Activated naive CD4-positive, alpha-beta T cell treated with anti-CD3 and anti-CD28 coated beads, Interleukin-2, amount 50 U/mL, for 72 hours (primary cell): Measurements from ENCODE around the gene GPC4. TPM values are rescaled to one million over a fixed set of nuclear protein-coding genes. Genes with fewer than 3 reads are reported as not detected.

Source experiments
- ATAC-seq, 2 donors: fragments of 150-1000 bp; cut with Tn5 transposase; 2 replicates each; pipeline ENCODE4 v1.10.0; 2021; ENCODE audit warnings: mild to moderate bottlenecking in 2 of 2, moderate library complexity in 2 of 2
- DNase-seq, 2 donors: peaks; one replicate each; pipeline ENCODE4 v3.0.0; 2021 to 2022; ENCODE audit warnings: low spot score in 2 of 2
- H3K27ac Mint-ChIP-seq, 2 donors: one replicate each; pipeline ENCODE4 v1.8.0; 2022; ENCODE audit warnings: mild to moderate bottlenecking in 2 of 2, mixed read lengths in 2 of 2
- H3K36me3 Mint-ChIP-seq, 2 donors: one replicate each; pipeline ENCODE4 v1.8.0; 2022; ENCODE audit warnings: mixed read lengths in 2 of 2
- H3K9me3 Mint-ChIP-seq, 2 donors: one replicate each; pipeline ENCODE4 v1.8.0; 2022; ENCODE audit warnings: mixed read lengths in 2 of 2
- total RNA-seq, 2 donors: library from RNA; stranded (reverse); gene quantifications; one replicate each; pipeline ENCODE4 v1.2.3, GENCODE V29; 2022

GPC4 gene
- total RNA-seq, 2 donors from 2014 or later = 0.27 TPM; not detected in 1

DNA sequence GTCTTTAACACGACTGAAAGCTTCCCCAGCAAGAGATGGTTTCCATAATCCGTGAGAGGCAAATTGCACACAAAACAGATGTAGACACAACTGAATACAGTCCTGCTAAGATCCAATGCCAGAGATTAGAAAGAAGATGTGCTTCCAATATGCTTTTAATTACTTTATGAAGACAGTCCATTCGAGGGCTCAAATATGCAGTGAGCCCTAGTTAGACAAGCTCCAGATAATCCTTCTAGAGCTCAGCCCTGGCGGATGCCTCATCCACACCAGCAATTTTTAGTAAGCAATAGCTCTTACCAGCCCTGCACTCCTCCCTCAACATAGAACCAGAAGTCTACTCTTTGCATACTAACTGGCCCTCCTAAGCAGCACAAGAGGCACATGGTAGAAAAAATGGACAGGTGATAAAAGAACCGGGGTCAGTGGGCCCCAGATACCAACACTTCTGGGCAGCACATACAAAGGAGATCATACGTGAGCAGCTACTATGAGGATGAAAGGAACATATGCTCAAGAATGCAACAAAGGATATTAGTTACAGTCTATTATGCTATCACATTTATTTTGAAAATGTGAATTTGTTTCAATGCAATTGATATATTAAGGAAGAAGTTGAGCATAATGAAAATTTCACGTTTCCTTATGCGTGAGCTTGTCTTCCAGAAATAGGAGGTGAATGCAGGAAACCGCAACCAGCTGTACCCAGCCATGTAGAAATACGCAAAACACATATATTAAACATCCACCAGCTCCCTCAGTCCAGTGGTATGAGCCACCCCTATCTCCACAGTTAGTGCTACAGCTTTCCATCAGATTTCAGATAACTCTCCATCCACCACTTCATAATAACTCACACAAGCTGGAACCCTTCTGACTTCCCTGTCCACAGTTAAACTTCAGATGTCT, 34.3 kb downstream of the GPC4 start:
- ATAC-seq = no peak
- H3K9me3 Mint-ChIP-seq = no peaks in the 10 kb centered on the region
- no peaks in the 10 kb centered on the region for H3K36me3 Mint-ChIP-seq
- no peak overlapping the region for H3K27ac Mint-ChIP-seq
- no peak for DNase-seq

GRCh38 chrX:133376422-133376821, 38.9 kb downstream of the GPC4 start:
- Mint-ChIP-seq H3K9me3 (no peaks in the 10 kb centered on the region), H3K27ac (no peak overlapping the region), H3K36me3 (no peaks in the 10 kb centered on the region)
- no peak for ATAC-seq
- DNase-seq = no peak

GRCh38 chrX:133375615-133376340, 39.5 kb downstream of the GPC4 start:
- H3K36me3 Mint-ChIP-seq = no peaks in the 10 kb centered on the region
- ATAC-seq (no peak), DNase-seq (no peak)
- no peak overlapping the region for H3K27ac Mint-ChIP-seq
- no peaks in the 10 kb centered on the region for H3K9me3 Mint-ChIP-seq

DNA sequence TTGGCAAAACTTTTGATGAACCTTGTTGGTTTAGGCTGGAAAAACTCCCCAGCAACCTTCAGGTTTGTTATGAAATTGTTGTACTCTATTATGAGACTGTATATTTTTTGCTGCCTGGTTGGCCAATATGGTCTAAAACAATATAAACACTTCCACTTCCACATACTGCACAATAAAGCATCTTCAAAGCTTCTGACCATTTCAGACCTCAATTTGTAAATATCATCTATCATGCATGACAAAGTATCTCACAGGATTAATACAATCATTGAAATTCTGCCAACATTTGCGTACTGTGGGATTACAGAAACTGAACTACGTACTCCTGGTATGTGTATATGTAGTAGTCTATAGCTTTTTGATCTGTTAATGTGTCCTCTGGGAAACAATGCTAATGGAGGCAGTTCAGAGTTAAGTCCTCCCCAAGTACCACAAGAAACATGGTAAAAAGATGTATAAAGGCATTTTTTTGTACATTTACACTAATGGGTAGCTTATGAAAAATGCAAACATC, 40.4 kb downstream of the GPC4 start:
- DNase-seq = no peak
- no peak overlapping the region for H3K27ac Mint-ChIP-seq
- no peak for ATAC-seq
- no peaks in the 10 kb centered on the region for H3K9me3 Mint-ChIP-seq
- no peaks in the 10 kb centered on the region for H3K36me3 Mint-ChIP-seq

DNA sequence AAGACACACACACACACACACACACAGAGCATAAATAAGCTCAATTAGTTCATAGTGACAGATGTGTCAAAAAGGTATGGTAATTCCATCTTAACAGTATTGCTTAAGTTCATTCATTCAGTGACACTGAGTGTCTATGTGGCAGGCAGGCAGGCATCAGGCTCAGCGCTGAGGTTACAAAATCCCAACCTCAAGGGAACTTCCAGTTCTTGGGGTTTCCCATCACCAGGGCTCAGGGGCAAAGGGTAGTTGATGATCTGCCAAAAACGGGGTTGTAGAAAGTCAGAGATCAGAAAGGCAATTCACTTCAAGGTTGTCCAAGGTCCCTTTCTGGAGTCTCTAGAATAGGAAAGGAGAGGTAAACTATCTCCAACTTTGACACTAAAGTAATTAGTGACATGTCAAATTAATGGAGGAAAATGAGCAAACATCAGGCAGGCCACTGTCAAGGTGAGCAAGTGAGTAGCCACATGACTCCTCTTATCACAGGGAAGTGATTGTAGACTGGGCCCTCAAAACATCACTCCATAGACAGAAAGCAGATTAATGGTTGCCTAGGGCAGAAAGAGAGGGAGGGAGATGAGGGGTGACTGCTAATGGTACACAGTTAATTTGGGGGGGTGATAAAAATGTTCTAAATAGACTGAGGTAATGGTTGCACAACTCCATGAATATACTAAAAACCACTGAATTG, 41.8 kb downstream of the GPC4 start:
- Mint-ChIP-seq H3K27ac (no peak overlapping the region), H3K36me3 (no peaks in the 10 kb centered on the region), H3K9me3 (no peaks in the 10 kb centered on the region)
- ATAC-seq = no peak
- DNase-seq = no peak

DNA sequence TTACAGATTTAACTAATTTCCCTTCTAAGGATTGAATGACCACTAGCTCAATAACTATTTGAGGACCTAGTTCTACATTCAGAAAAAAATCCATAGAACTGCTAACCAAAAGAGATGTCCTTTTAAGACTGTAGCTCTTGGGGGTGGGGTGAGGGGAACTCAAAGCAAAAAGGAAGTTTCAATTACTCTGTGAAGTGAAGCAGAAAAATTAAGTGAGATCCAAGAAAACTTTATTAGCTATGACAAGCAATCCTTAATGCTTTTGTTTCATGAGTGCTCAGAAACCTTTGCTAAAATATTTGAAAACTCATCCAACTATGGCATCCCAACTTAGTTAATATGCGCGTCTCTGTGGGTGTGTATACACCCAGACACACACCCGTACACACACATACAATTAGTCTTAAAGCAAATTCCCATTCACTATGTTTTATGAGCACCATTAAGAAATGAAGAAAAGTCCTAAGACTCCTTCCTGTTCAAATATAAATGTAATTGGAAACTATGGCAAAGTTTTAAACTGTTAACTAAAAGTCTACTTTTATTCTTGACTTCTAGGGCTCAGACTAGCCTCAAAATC, 44.5 kb downstream of the GPC4 start:
- Mint-ChIP-seq H3K36me3 (no peaks in the 10 kb centered on the region), H3K27ac (no peak overlapping the region)

GRCh38 chrX:133369065-133369464, 46.2 kb downstream of the GPC4 start:
- no peaks in the 10 kb centered on the region for H3K9me3 Mint-ChIP-seq
- DNase-seq = no peak
- ATAC-seq = no peak
- H3K27ac Mint-ChIP-seq = no peak overlapping the region
- no peaks in the 10 kb centered on the region for H3K36me3 Mint-ChIP-seq

More for the DNA sequence above, 44.5 kb downstream of the GPC4 start:
- DNase-seq (no peak), ATAC-seq (no peak)
- no peaks in the 10 kb centered on the region for H3K9me3 Mint-ChIP-seq

GRCh38 chrX:133366735-133367134, 48.6 kb downstream of the GPC4 start:
- DNase-seq (no peak), ATAC-seq (no peak)
- Mint-ChIP-seq H3K27ac (no peak overlapping the region), H3K36me3 (no peaks in the 10 kb centered on the region), H3K9me3 (no peaks in the 10 kb centered on the region)

DNA sequence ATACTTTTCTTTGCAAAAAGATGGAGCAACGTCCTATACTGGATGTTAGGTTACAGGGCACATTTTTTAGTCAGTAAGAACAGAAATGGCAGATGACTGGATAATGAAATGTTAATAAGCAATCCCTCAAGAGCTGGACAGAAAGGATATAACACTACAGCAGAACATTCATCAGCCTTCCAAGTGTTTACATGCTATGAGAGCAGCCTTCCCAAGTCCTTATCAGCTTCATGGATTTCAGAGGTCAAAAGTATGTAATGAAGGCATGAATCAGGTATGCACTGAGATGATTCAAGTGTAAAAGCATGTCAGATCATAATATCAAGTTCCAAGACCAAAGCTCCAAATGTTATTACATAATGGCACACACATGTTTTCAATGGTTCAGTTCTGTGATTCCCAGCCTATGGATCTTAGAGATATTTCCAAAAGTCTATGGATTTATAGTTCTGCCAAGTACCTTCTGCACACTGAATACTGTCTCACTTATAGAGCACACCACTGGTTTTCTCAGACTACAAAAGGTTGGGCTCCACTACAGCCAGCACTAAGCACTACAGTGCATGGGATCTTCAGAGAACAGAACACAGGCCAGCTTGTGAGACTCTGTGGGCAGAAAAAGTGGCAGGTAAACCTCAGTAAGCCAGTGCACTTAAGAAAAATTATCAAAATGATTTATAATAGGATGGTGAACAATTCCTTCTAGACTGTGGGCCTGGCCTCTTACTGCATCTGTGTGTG, 49.2 kb downstream of the GPC4 start:
- DNase-seq = no peak
- H3K27ac Mint-ChIP-seq = no peak overlapping the region

DNA sequence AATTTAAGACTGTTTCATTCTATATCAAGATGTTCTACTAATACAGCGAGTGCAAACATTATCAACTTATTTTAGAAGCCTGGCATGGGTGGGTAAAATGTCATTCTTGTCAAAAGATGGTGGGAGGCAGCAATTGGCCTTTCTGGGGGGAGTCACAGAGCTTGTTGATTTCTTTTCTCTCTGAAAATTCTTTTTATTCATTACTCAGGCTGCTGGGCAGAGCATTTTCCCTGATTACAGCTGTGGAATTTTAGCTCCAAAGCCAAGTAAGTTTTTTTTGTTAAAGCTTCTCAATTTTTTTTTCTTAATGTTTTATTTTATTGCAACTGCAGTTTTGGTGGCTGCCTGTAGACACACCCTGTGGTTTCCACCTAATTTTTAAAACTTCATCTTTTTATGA, 50.4 kb downstream of the GPC4 start:
- DNase-seq = no peak
- Mint-ChIP-seq H3K9me3 (no peaks in the 10 kb centered on the region), H3K27ac (no peak overlapping the region), H3K36me3 (no peaks in the 10 kb centered on the region)
- ATAC-seq = no peak

More for the DNA sequence above, 49.2 kb downstream of the GPC4 start:
- no peaks in the 10 kb centered on the region for H3K9me3 Mint-ChIP-seq
- no peaks in the 10 kb centered on the region for H3K36me3 Mint-ChIP-seq
- no peak for ATAC-seq

DNA sequence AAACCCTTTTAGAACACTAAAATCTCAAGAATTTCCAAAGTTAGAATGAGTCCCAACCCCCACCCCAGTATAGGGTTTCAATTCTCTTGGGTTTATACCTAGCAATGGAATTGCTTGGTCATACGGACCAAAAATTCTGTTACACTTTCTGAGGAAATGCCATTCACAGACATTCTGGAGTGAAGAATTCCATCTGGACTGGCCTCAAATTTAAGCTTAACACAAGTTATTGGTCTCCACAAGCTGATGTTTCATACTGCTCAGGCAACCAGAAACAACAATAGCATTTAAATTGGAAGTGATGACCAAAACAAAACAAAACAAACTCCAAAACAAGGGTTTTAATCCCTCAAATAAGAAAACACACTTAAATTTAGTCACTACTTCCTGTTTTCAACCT, 51.1 kb downstream of the GPC4 start:
- ATAC-seq (no peak), DNase-seq (no peak)

DNA sequence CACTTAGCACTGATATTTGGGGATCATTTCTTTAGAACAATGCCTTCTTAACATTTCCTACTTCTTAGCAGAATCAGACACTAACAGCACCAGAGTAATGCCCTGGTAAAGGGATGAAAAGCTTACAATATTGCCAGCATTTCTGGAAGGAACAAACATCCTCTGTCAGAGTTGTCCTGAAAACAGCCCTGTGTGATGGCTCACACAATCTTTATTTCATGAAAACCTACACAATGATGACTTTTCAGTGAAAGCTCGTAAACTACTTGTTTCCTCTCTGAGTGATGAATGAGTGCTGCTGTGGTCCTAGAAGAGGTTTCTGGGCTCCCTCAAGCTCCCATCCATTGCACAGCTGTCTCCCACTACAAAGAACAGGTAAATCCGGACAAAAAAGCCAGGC, 52.8 kb downstream of the GPC4 start:
- DNase-seq (no peak), ATAC-seq (no peak)
- H3K27ac Mint-ChIP-seq = no peak overlapping the region
- no peaks in the 10 kb centered on the region for H3K36me3 Mint-ChIP-seq
- H3K9me3 Mint-ChIP-seq = no peaks in the 10 kb centered on the region

More for the DNA sequence above, 51.1 kb downstream of the GPC4 start:
- Mint-ChIP-seq H3K27ac (no peak overlapping the region), H3K36me3 (no peaks in the 10 kb centered on the region), H3K9me3 (no peaks in the 10 kb centered on the region)

DNA sequence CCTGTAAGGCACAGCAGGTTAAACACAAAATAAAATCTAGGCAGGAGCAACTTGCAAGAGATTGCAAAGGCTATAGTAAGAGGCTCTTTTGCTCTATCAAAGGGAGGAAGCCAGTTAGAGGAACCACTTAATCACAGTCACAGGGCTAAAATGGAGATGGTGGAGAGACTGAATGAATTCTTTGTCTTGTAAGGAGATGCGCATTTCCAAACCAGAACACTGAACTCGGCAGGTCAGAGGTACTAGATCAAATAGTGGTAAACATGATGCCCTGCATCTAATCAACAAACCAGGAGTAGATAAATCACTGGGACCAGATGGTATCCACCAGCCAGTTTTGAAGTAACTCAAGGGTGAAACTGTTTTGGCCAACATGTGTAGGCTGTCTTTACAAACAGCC, 55.8 kb downstream of the GPC4 start:
- Mint-ChIP-seq H3K27ac (no peak overlapping the region), H3K36me3 (no peaks in the 10 kb centered on the region)
- ATAC-seq = no peak

GRCh38 chrX:133353233-133353632, 62.1 kb downstream of the GPC4 start:
- H3K27ac Mint-ChIP-seq = no peak overlapping the region
- ATAC-seq (no peak), DNase-seq (no peak)
- H3K36me3 Mint-ChIP-seq = no peaks in the 10 kb centered on the region
- no peaks in the 10 kb centered on the region for H3K9me3 Mint-ChIP-seq

More for the DNA sequence above, 55.8 kb downstream of the GPC4 start:
- no peaks in the 10 kb centered on the region for H3K9me3 Mint-ChIP-seq
- no peak for DNase-seq

- ATAC-seq (no peak), DNase-seq (no peak)
- Mint-ChIP-seq H3K27ac (no peak overlapping the region), H3K9me3 (no peaks in the 10 kb centered on the region), H3K36me3 (no peaks in the 10 kb centered on the region)
Measured at GRCh38 chrX:133350751-133351150, 64.5 kb downstream of the GPC4 start.

DNA sequence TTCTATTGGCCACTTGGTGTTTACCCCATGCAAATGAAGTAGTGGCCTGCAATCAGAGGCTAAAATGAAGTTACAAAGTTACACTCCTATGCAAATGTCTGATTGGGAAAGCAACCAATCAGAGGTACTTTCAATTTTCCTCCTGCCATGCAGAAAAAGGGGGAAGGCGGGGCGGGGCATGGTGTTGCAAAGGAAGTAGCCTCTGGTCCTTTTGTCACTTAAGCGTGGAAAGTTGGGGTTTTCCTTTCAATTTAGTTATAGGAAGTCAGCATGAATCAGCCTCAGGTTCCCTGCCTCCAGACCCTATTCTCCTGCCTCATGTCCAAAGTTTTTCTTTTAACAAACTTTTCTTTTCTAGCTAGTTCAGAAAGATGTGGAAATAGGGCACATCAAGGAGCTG, 69.3 kb downstream of the GPC4 start:
- no peak for ATAC-seq
- no peaks in the 10 kb centered on the region for H3K9me3 Mint-ChIP-seq
- no peaks in the 10 kb centered on the region for H3K36me3 Mint-ChIP-seq
- H3K27ac Mint-ChIP-seq = no peak overlapping the region
- DNase-seq = no peak
